GM12875 (cell line): Measurements from ENCODE around the gene SERAC1.

Experiments used
- H3K4me3 ChIP-seq: one replicate; pipeline ENCODE4 v1.5.1; 2011; ENCODE audit warnings: low read depth, low read length, control low read depth
- TF ChIP-seq, protein P1 (sequence below): IDR thresholded peaks from 2 replicates; pipeline ENCODE4 v1.5.1; 2011; ENCODE audit warnings: low read depth, mild to moderate bottlenecking, control low read depth, inconsistent platforms, low read length, moderate library complexity, borderline replicate concordance; ENCODE audit not compliant: insufficient read depth

Gene SERAC1

GRCh38 chr6:158070513-158070912 lies 97.5 kb downstream of the SERAC1 start:
- no peak overlapping the region for H3K4me3 ChIP-seq
- TF ChIP-seq, protein P1, sequence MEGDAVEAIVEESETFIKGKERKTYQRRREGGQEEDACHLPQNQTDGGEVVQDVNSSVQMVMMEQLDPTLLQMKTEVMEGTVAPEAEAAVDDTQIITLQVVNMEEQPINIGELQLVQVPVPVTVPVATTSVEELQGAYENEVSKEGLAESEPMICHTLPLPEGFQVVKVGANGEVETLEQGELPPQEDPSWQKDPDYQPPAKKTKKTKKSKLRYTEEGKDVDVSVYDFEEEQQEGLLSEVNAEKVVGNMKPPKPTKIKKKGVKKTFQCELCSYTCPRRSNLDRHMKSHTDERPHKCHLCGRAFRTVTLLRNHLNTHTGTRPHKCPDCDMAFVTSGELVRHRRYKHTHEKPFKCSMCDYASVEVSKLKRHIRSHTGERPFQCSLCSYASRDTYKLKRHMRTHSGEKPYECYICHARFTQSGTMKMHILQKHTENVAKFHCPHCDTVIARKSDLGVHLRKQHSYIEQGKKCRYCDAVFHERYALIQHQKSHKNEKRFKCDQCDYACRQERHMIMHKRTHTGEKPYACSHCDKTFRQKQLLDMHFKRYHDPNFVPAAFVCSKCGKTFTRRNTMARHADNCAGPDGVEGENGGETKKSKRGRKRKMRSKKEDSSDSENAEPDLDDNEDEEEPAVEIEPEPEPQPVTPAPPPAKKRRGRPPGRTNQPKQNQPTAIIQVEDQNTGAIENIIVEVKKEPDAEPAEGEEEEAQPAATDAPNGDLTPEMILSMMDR: no peak

DNA sequence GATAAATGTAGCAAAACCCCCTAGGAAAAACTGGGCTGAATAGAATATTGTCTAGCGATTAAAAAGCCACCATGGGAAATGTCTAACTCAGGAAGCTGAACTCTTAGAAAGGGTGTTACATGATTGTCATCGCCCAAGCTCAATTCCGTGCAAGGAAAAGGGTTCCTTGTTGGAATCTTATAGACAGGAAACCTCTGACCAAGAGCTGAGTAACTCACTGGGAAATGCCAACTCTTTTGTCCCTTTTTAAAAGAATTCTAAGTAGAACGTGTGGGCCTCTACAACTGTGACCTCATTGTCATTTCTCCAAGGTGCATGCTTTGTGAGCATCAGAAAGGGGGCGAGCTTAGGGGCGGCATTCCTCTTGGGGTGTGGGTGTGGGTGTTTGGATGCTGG lies 98.3 kb downstream of the SERAC1 start:
- TF ChIP-seq, protein P1: no peak
- no peak overlapping the region for H3K4me3 ChIP-seq

- TF ChIP-seq, protein P1: no peak
- no peak overlapping the region for H3K4me3 ChIP-seq
Observed at GRCh38 chr6:158068893-158069799, 98.9 kb downstream of the SERAC1 start.

DNA sequence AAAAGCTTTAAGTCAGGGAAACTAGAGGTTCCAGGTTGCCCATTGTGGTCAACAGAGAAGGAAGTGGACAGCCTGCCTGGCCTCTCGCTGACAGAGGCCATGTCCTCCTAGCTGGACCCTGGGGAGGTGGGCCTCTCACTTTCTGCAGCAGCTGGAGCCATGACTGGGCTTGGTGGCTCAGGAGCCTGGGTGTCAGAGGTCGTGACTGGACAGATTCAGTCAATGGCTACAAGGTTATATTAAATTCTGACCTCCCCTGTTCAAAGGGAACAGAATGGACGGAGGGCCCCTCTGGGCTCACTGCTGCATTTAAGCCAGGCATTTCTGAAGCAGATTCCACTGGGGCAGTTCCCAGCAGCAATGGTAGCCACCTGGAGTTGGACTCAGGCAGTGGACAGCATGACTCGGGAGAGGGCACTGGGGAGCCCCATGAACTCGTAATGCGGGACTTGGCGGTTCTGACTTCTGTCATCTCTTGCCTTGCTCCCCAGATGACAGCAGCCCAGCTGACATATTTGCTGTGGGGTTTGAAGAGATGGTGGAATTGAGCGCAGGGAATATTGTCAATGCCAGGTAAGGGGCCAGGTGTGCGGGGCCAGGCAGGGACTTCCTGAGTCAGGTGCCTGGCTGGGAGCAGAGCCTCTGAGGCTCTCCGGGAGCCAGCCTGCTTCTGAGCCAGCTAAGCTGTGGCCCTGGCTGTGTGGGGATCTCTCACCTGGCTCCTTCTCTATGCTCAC lies 99.7 kb downstream of the SERAC1 start:
- H3K4me3 ChIP-seq: no peak overlapping the region
- TF ChIP-seq, protein P1: no peak

DNA sequence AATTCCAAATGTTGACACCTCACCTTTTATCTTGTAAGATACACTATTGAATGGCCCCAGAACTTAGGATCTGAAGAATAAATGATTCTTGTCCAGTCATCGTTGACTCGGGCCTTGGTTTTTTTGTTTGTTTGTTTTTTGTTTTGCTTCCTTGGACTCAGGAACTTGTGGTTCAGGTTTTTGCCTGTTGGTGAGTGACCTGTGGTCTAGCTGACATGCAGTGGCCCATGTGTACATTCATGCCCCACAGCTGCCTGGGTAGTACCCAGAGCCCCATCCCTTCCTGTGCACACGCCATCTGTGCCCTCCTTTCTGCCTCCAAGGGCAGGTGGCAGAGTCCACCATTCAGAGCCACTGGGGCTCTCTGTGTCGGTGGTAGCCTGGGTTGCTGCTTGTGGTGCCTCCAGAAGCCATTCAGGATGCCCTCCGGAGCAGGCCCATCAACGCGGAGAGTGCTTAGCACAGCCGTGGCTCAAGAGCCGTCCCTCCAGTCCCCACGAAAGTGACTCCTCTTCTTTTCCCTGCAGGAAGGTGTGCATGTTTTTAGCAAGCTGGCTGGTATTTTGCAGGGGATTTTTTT lies 100.5 kb downstream of the SERAC1 start:
- TF ChIP-seq, protein P1: no peak
- H3K4me3 ChIP-seq: no peak overlapping the region

GRCh38 chr6:158066136-158066781 lies 101.8 kb downstream of the SERAC1 start:
- TF ChIP-seq, protein P1: no peak
- no peak overlapping the region for H3K4me3 ChIP-seq
